H9 (cell line): ENCODE results near the gene NCKAP5. TPM values are rescaled to one million over a fixed set of nuclear protein-coding genes. Genes with fewer than 3 reads are reported as not detected.

Source experiments
- DNase-seq: peaks from one replicate; pipeline ENCODE4 v3.0.0-alpha.2; 2017
- H2AFZ ChIP-seq: one replicate; pipeline ENCODE4 v1.6.1; 2013; ENCODE audit warnings: mild to moderate bottlenecking, low read length, control low read depth, moderate library complexity
- H2AK5ac ChIP-seq: 2 replicates; pipeline ENCODE4 v1.6.1; 2013; ENCODE audit warnings: low read length, control low read depth, mixed read lengths; ENCODE audit not compliant: insufficient read length
- H2BK120ac ChIP-seq: one replicate; pipeline ENCODE4 v1.6.1; 2013; ENCODE audit warnings: low read depth, mild to moderate bottlenecking, low read length, control low read depth, inconsistent platforms; ENCODE audit not compliant: poor library complexity, severe bottlenecking
- H2BK12ac ChIP-seq: 2 replicates; pipeline ENCODE4 v1.6.1; 2013; ENCODE audit warnings: low read length, control low read depth, mixed read lengths, low read depth; ENCODE audit not compliant: insufficient read length
- H2BK15ac ChIP-seq: 2 replicates; pipeline ENCODE4 v1.6.1; 2013; ENCODE audit warnings: low read depth, low read length, control low read depth
- H2BK20ac ChIP-seq: one replicate; pipeline ENCODE4 v1.6.1; 2013; ENCODE audit warnings: low read depth, mild to moderate bottlenecking, low read length, control low read depth, inconsistent platforms; ENCODE audit not compliant: poor library complexity, severe bottlenecking
- H2BK5ac ChIP-seq: 2 replicates; pipeline ENCODE4 v1.6.1; 2013; ENCODE audit warnings: low read length, control low read depth, mixed read lengths; ENCODE audit not compliant: insufficient read length
- H3K14ac ChIP-seq: 2 replicates; pipeline ENCODE4 v1.6.1; 2013; ENCODE audit warnings: low read length, control low read depth; ENCODE audit not compliant: insufficient read depth
- H3K18ac ChIP-seq: 2 replicates; pipeline ENCODE4 v1.6.1; 2013; ENCODE audit warnings: low read depth, mild to moderate bottlenecking, mixed read lengths, low read length, control low read depth; ENCODE audit not compliant: insufficient read length
- H3K23ac ChIP-seq: 2 replicates; pipeline ENCODE4 v1.6.1; 2013; ENCODE audit warnings: low read length, control low read depth, mixed read lengths, low read depth; ENCODE audit not compliant: insufficient read length
- H3K23me2 ChIP-seq: 2 replicates; pipeline ENCODE4 v1.6.1; 2013; ENCODE audit warnings: low read depth, mild to moderate bottlenecking, mixed read lengths, low read length, control low read depth; ENCODE audit not compliant: insufficient read length, poor library complexity, severe bottlenecking
- H3K27ac ChIP-seq: 2 replicates; pipeline ENCODE4 v1.5.1; 2013; ENCODE audit warnings: low read length, control low read depth, mixed read lengths, low read depth; ENCODE audit not compliant: insufficient read length
- H3K27me3 ChIP-seq: 2 replicates; pipeline ENCODE4 v1.6.1; 2013; ENCODE audit warnings: low read length, control low read depth, inconsistent platforms; ENCODE audit not compliant: insufficient read depth
- H3K4ac ChIP-seq: 2 replicates; pipeline ENCODE4 v1.6.1; 2013; ENCODE audit warnings: low read depth, mild to moderate bottlenecking, control low read depth, inconsistent platforms, low read length, moderate library complexity
- H3K4me1 ChIP-seq: 2 replicates; pipeline ENCODE4 v1.6.1; 2013; ENCODE audit warnings: low read length, control low read depth, inconsistent platforms; ENCODE audit not compliant: insufficient read depth
- H3K4me2 ChIP-seq: 2 replicates; pipeline ENCODE4 v1.6.1; 2013; ENCODE audit warnings: low read length, control low read depth, mixed read lengths; ENCODE audit not compliant: insufficient read length, insufficient read depth
- H3K56ac ChIP-seq: 2 replicates; pipeline ENCODE4 v1.6.1; 2013; ENCODE audit warnings: low read depth, mild to moderate bottlenecking, mixed read lengths, low read length, control low read depth; ENCODE audit not compliant: insufficient read length
- H3K79me1 ChIP-seq: 2 replicates; pipeline ENCODE4 v1.6.1; 2013; ENCODE audit warnings: low read depth, mild to moderate bottlenecking, moderate library complexity, low read length, control low read depth, inconsistent platforms; ENCODE audit not compliant: insufficient read depth, poor library complexity, severe bottlenecking
- H3K79me2 ChIP-seq: 2 replicates; pipeline ENCODE4 v1.6.1; 2013; ENCODE audit warnings: low read length, control low read depth, inconsistent platforms; ENCODE audit not compliant: insufficient read depth
- H3K9ac ChIP-seq: 2 replicates; pipeline ENCODE4 v1.6.1; 2013; ENCODE audit warnings: low read length, control low read depth, mixed read lengths; ENCODE audit not compliant: insufficient read length; ENCODE audit errors: extremely low read depth
- H3K9me3 ChIP-seq: one replicate; pipeline ENCODE4 v1.6.1; 2013; ENCODE audit warnings: low read depth, low read length, inconsistent platforms; ENCODE audit not compliant: control insufficient read depth
- H3T11ph ChIP-seq: one replicate; pipeline ENCODE4 v1.6.1; 2013; ENCODE audit warnings: mild to moderate bottlenecking, low read length, control low read depth, inconsistent platforms
- H4K20me1 ChIP-seq: one replicate; pipeline ENCODE4 v1.6.1; 2013; ENCODE audit not compliant: control insufficient read depth, insufficient read length, insufficient read depth
- H4K5ac ChIP-seq: 2 replicates; pipeline ENCODE4 v1.6.1; 2013; ENCODE audit warnings: low read depth, mild to moderate bottlenecking, mixed read lengths, low read length, control low read depth; ENCODE audit not compliant: insufficient read length
- H4K8ac ChIP-seq: replicated peaks from 2 replicates; pipeline ENCODE4 v1.6.1; 2013; ENCODE audit warnings: low read length, control low read depth, mixed read lengths, low read depth; ENCODE audit not compliant: insufficient read length
- H4K91ac ChIP-seq: 2 replicates; pipeline ENCODE4 v1.6.1; 2013; ENCODE audit warnings: low read depth, mild to moderate bottlenecking, moderate library complexity, mixed read lengths, low read length, control low read depth; ENCODE audit not compliant: insufficient read length
- H3K27ac Mint-ChIP-seq, 3 experiments: 2 replicates in 2 of 3; 3 replicates in 1 of 3; pipeline ENCODE4 v1.8.0; 2020 to 2021; ENCODE audit warnings: mixed read lengths in 3 of 3, mild to moderate bottlenecking in 1 of 3, moderate library complexity in 1 of 3
- H3K27me3 Mint-ChIP-seq: 2 replicates; pipeline ENCODE4 v1.8.0; 2021; ENCODE audit warnings: low read depth, mild to moderate bottlenecking, moderate library complexity, mixed read lengths
- H3K36me3 Mint-ChIP-seq, 3 experiments: 2 replicates in 2 of 3; 3 replicates in 1 of 3; pipeline ENCODE4 v1.8.0; 2020 to 2021; ENCODE audit warnings: low read depth in 3 of 3, mixed read lengths in 3 of 3; ENCODE audit not compliant: insufficient read depth in 1 of 3
- H3K4me1 Mint-ChIP-seq, 2 experiments: 2 replicates each; pipeline ENCODE4 v1.8.0; 2020; ENCODE audit warnings: mixed read lengths in 2 of 2
- H3K4me3 Mint-ChIP-seq, 2 experiments: 2 replicates in 1 of 2; 3 replicates in 1 of 2; pipeline ENCODE4 v1.8.0; 2020 to 2021; ENCODE audit warnings: mild to moderate bottlenecking in 2 of 2, mixed read lengths in 2 of 2, moderate library complexity in 1 of 2
- H3K9me3 Mint-ChIP-seq, 2 experiments: 2 replicates in 1 of 2; 3 replicates in 1 of 2; pipeline ENCODE4 v1.8.0; 2020; ENCODE audit warnings: mild to moderate bottlenecking in 2 of 2, mixed read lengths in 2 of 2, moderate library complexity in 1 of 2
- CTCF ChIP-seq: fragments of 200-600 bp; sonication (generic); conservative IDR thresholded peaks from 3 replicates; pipeline ENCODE4 v1.8.0; 2021; ENCODE audit warnings: antibody characterized with exemption, mild to moderate bottlenecking
- WGBS: extraction: QIAGEN DNeasy Blood & Tissue Kit; methylation state at CpG from one replicate; pipeline ENCODE4 v1.1.7; 2013; ENCODE audit warnings: missing lambda C conversion rate, low lambda C conversion rate, mixed read lengths; ENCODE audit not compliant: insufficient read length; ENCODE audit errors: extremely low coverage; 5-methylcytosine and 5-hydroxymethylcytosine counted together
- total RNA-seq: library from RNA; stranded (reverse); gene quantifications from 2 replicates; pipeline ENCODE4 v1.2.1, GENCODE V29; 2021

The NCKAP5 gene
- total RNA-seq, 1 experiment from 2014 or later: 0.26 TPM

- no peak overlapping the region for H3K4me2 ChIP-seq
- H2BK120ac ChIP-seq: no peak overlapping the region
- H2BK12ac ChIP-seq: no peak overlapping the region
- no peak overlapping the region for H3K23ac ChIP-seq
- H2BK20ac ChIP-seq: no peak overlapping the region
- no peak overlapping the region for H2BK5ac ChIP-seq
- peak; percentile 60 for TF ChIP-seq CTCF
- H3K36me3 Mint-ChIP-seq: no peaks in the 10 kb centered on the region
- no peak overlapping the region for H3T11ph ChIP-seq
- H3K14ac ChIP-seq: no peak overlapping the region
- H4K8ac ChIP-seq: no peak overlapping the region
- no peak overlapping the region for H4K91ac ChIP-seq
- H3K27me3 Mint-ChIP-seq: peaks cover 19% of the 10 kb centered on the region
- H3K9ac ChIP-seq: no peak overlapping the region
- H3K79me2 ChIP-seq: no peaks in the 10 kb centered on the region
- no peak overlapping the region for H2AK5ac ChIP-seq
- no peaks in the 10 kb centered on the region for H3K79me1 ChIP-seq
- no peaks in the 10 kb centered on the region for H4K20me1 ChIP-seq
- H3K4me1 Mint-ChIP-seq: peaks cover 11 to 14% of the 10 kb centered on the region in 2 experiments
- no peak overlapping the region for H2BK15ac ChIP-seq
- H3K27ac Mint-ChIP-seq: no peak overlapping the region
- H2AFZ ChIP-seq: no peak overlapping the region
- H3K23me2 ChIP-seq: no peaks in the 10 kb centered on the region
- no peaks in the 10 kb centered on the region for H3K4me1 ChIP-seq
- H3K56ac ChIP-seq: no peak overlapping the region
- H4K5ac ChIP-seq: no peak overlapping the region
- no peak overlapping the region for H3K18ac ChIP-seq
- H3K9me3 Mint-ChIP-seq: no peaks in the 10 kb centered on the region
- no peak overlapping the region for H3K4ac ChIP-seq
- DNase-seq: peak; percentile 49
- no peak overlapping the region for H3K4me3 Mint-ChIP-seq
- WGBS: no CpG with 5 or more reads among the region's 6 CpGs
- no peaks in the 10 kb centered on the region for H3K9me3 ChIP-seq
- H3K27me3 ChIP-seq: no peaks in the 10 kb centered on the region
- no peak overlapping the region for H3K27ac ChIP-seq
Measured at GRCh38 chr2:133411857-133412256, 156.4 kb downstream of the NCKAP5 start.
